ENCODE measurements around the gene ST3GAL4.

Gene ST3GAL4

GRCh38 chr11:126440792-126441514 is 85.5 kb downstream of the ST3GAL4 start:
- TF ChIP-seq, protein P1, sequence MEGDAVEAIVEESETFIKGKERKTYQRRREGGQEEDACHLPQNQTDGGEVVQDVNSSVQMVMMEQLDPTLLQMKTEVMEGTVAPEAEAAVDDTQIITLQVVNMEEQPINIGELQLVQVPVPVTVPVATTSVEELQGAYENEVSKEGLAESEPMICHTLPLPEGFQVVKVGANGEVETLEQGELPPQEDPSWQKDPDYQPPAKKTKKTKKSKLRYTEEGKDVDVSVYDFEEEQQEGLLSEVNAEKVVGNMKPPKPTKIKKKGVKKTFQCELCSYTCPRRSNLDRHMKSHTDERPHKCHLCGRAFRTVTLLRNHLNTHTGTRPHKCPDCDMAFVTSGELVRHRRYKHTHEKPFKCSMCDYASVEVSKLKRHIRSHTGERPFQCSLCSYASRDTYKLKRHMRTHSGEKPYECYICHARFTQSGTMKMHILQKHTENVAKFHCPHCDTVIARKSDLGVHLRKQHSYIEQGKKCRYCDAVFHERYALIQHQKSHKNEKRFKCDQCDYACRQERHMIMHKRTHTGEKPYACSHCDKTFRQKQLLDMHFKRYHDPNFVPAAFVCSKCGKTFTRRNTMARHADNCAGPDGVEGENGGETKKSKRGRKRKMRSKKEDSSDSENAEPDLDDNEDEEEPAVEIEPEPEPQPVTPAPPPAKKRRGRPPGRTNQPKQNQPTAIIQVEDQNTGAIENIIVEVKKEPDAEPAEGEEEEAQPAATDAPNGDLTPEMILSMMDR (IDR thresholded peaks at IDR 0.05) = peak; percentile 86

- TF ChIP-seq, protein P1 (IDR thresholded peaks at IDR 0.05) = no peak
These were observed 87.6 kb downstream of the ST3GAL4 start for GRCh38 chr11:126443120-126443519.

- TF ChIP-seq, protein P1 (IDR thresholded peaks at IDR 0.05) = no peak
These were observed 88.6 kb downstream of the ST3GAL4 start for GRCh38 chr11:126444072-126444471.

DNA sequence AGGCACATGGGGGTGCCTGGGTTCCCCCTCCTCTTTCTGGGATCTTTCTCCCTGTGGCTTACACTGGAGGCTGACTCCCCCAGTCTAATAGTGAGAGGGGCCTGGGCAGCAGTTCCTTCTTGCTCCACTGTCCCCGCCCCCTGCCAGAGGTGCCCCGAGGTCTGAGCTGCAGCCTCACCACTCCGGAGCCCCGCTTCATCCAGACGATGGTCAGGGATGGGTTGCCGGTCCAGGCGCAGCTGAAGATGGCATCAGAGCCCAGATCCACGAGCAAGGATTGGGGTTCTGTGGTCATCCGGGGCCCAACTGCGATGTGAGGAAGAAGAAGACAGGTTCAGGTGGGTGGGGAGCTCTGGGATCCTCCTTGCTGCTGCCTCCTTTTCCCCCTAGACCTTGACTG is 91.1 kb downstream of the ST3GAL4 start:
- TF ChIP-seq, protein P1 (IDR thresholded peaks at IDR 0.05) = no peak

GRCh38 chr11:126450198-126450597 is 94.7 kb downstream of the ST3GAL4 start:
- TF ChIP-seq, protein P1 (IDR thresholded peaks at IDR 0.05) = no peak

DNA sequence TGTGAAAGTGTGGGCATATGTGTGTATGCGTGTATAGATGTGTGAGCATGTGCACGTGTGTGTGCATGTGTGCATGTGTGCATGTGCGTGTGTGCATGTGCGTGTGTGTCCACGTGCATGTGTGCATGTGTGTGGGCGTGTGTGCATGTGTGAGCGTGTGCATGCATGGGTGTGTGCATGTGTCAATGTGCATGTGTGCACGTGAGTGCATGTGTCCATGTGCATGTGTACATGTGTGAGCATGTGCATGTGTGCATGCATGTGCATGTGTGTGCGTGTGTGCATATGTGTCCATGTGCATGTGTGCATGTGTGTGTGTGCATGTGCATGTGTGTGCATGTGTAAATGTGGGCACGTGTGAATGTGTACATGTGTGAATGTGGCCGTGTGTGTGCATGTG is 95.3 kb downstream of the ST3GAL4 start:
- TF ChIP-seq, protein P1 (IDR thresholded peaks at IDR 0.05) = no peak

DNA sequence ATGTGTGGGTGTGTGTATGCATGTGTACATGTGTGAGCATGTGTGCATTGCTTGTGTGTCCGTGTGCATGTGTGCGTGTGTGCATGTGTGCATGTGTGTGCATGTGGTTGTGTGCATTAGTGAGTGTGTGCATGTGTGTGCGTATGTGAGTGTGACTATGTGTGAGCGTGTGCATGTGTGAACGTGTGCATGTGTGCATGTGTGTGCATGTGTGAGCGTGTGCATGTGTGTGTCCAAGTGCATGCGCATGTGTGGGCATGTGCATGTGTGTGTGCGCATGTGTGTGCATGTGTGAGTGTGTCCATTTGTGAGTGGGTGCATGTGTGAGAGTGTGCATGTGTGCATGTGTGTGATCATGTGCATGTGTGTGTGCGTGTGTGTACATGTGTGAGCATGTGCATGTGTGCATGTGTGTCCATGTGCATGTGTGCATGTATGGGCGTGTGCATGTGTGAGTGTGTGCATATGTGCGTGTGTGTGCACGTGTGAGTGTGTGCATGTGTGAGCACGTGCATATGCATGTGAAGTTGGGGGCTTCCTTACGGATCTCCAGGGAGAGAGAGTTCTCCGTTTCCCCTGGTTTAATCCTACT is 95.8 kb downstream of the ST3GAL4 start:
- TF ChIP-seq, protein P1 (IDR thresholded peaks at IDR 0.05) = no peak

All from LNCAP (cell line).